HEK293T (cell line): Measurements from ENCODE around the gene OLFML3.

Source experiments
- ARNT ChIP-seq: fragments of 450-650 bp; IDR thresholded peaks from 2 replicates; pipeline ENCODE4 v1.6.1; 2017; ENCODE audit warnings: mild to moderate bottlenecking
- BHLHE40 ChIP-seq: fragments of 450-650 bp; IDR thresholded peaks from 2 replicates; pipeline ENCODE4 v1.6.1; 2016; ENCODE audit warnings: mild to moderate bottlenecking, moderate library complexity, borderline replicate concordance
- CTBP1 ChIP-seq: fragments of 450-650 bp; IDR thresholded peaks from 2 replicates; pipeline ENCODE4 v1.6.1; 2016; ENCODE audit warnings: borderline replicate concordance
- ELF4 ChIP-seq: fragments of 450-650 bp; IDR thresholded peaks from 2 replicates; pipeline ENCODE4 v1.6.1; 2017; ENCODE audit warnings: antibody characterized with exemption
- FOXK2 ChIP-seq: fragments of 450-650 bp; IDR thresholded peaks from 2 replicates; pipeline ENCODE4 v1.6.1; 2016; ENCODE audit warnings: mild to moderate bottlenecking
- FOXM1 ChIP-seq: fragments of 450-650 bp; IDR thresholded peaks from 2 replicates; pipeline ENCODE4 v1.6.1; 2017; ENCODE audit warnings: mild to moderate bottlenecking, borderline replicate concordance
- HDGF ChIP-seq: fragments of 450-650 bp; IDR thresholded peaks from 2 replicates; pipeline ENCODE4 v1.6.1; 2017; ENCODE audit warnings: antibody characterized with exemption, borderline replicate concordance
- L3MBTL2 ChIP-seq: fragments of 450-650 bp; conservative IDR thresholded peaks from 2 replicates; pipeline ENCODE4 v1.6.1; 2016; ENCODE audit warnings: mild to moderate bottlenecking
- NFRKB ChIP-seq: fragments of 450-650 bp; IDR thresholded peaks from 2 replicates; pipeline ENCODE4 v1.6.1; 2016; ENCODE audit warnings: mild to moderate bottlenecking, moderate library complexity
- SP1 ChIP-seq: fragments of 450-650 bp; IDR thresholded peaks from 2 replicates; pipeline ENCODE4 v1.6.1; 2017
- SUZ12 ChIP-seq: fragments of 450-650 bp; IDR thresholded peaks from 2 replicates; pipeline ENCODE4 v1.6.1; 2016; ENCODE audit warnings: mild to moderate bottlenecking
- TARDBP ChIP-seq: fragments of 450-650 bp; IDR thresholded peaks from 2 replicates; pipeline ENCODE4 v1.6.1; 2016
- ZNF384 ChIP-seq: fragments of 450-650 bp; IDR thresholded peaks from 2 replicates; pipeline ENCODE4 v1.6.1; 2016
- TF ChIP-seq, protein P1 (sequence below): fragments of 450-650 bp; IDR thresholded peaks from 2 replicates; pipeline ENCODE4 v1.6.1; 2016

DNA sequence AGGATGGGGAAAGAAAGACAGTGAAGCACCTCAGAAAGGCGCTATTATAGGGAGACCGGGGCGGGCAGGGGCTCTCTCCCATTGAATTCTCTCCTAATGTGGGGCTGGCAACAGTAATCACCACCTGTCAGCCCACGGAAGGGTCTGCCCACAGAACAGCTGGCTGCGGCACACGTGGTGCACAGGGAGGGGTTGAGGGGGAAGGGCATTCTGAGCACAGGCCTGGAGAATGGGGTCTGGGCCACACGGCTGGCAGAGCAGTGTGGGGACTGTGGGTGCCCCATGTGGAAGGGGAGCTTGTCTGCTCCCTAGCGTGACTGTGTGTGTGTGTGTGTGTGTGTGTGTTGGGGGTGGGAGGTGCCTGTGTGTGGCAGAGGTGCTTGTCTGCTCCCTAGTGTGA, 4.1 kb downstream of the OLFML3 start:
- TF ChIP-seq BHLHE40 (no peak), FOXM1 (no peak), SUZ12 (no peak), HDGF (no peak), CTBP1 (no peak), SP1 (no peak), ZNF384 (no peak), ARNT (no peak), NFRKB (no peak), FOXK2 (no peak), TARDBP (no peak), ELF4 (no peak), L3MBTL2 (no peak)
- TF ChIP-seq, protein P1, sequence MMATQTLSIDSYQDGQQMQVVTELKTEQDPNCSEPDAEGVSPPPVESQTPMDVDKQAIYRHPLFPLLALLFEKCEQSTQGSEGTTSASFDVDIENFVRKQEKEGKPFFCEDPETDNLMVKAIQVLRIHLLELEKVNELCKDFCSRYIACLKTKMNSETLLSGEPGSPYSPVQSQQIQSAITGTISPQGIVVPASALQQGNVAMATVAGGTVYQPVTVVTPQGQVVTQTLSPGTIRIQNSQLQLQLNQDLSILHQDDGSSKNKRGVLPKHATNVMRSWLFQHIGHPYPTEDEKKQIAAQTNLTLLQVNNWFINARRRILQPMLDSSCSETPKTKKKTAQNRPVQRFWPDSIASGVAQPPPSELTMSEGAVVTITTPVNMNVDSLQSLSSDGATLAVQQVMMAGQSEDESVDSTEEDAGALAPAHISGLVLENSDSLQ = no peak
